NT2/D1 (cell line): Measurements from ENCODE around the gene HSD3B1.

Experiments used
- SUZ12 ChIP-seq: IDR thresholded peaks from 2 replicates; pipeline ENCODE4 v1.6.1; 2011; ENCODE audit not compliant: insufficient read length, insufficient read depth; ENCODE audit errors: extremely low read depth
- YY1 ChIP-seq: IDR thresholded peaks from 2 replicates; pipeline ENCODE4 v1.6.1; 2011; ENCODE audit not compliant: insufficient read length, insufficient read depth

GRCh38 chr1:119485201-119485600, 21.8 kb upstream of the HSD3B1 start:
- no peak for TF ChIP-seq YY1
- TF ChIP-seq SUZ12: no peak
